Measurements from ENCODE around the gene OGG1.
A peak's percentile ranks its signal among the peaks of the same experiment; 100 is the strongest.

The OGG1 gene

GRCh38 chr3:9749645-9750555, at the start of gene OGG1:
Gene OGG1, plus strand, starts transcription at chr3:9749952. Its CDS starts 335 bp downstream, at chr3:9750287.
- Mint-ChIP-seq H3K36me3 (peaks cover 4% of the 10 kb centered on the region), H3K4me3 (peak within 1 kb of the TSS; percentile 95), H3K4me1 (ENCODE audit: low read depth) (peaks cover 45% of the 10 kb centered on the region), H3K27ac (peak within 1 kb of the TSS; percentile 84), H3K27me3 (no peaks in the 10 kb centered on the region), H3K9me3 (ENCODE audit: low read depth) (no peaks in the 10 kb centered on the region)

- Mint-ChIP-seq H3K36me3 (peaks cover 10% of the 10 kb centered on the region), H3K27ac (no peak overlapping the region), H3K4me1 (ENCODE audit: low read depth) (peaks cover 13% of the 10 kb centered on the region), H3K27me3 (peaks cover 4% of the 10 kb centered on the region), H3K4me3 (no peak overlapping the region), H3K9me3 (ENCODE audit: low read depth) (no peaks in the 10 kb centered on the region)
Observed at GRCh38 chr3:9700536-9700935, 49.2 kb upstream of the OGG1 start.

DNA sequence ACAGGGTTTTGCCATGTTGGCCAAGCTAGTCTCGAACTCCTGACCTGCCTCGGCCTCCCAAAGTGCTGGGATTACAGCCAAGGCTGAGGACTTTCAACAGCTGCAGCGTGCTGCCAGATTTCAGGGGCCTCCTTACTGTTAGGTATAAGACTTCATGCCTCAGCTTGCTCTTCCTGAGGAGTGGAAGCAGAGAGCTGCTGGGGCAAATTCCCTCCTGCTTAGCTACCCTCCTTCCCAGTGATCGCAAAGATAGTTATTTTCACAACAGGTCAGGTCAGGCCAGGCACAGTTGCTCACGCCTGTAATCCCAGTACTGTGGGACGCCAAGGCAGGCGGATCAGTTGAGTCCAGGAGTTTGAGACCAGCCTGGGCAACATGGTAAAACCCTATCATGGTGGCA, 48.7 kb upstream of the OGG1 start:
- H3K36me3 Mint-ChIP-seq, result peaks cover 10% of the 10 kb centered on the region
- H3K4me3 Mint-ChIP-seq, result no peak overlapping the region
- peaks cover 13% of the 10 kb centered on the region for H3K4me1 Mint-ChIP-seq (ENCODE audit: low read depth)
- H3K9me3 Mint-ChIP-seq (ENCODE audit: low read depth), result no peaks in the 10 kb centered on the region
- H3K27ac Mint-ChIP-seq, result no peak overlapping the region
- H3K27me3 Mint-ChIP-seq, result peaks cover 4% of the 10 kb centered on the region

DNA sequence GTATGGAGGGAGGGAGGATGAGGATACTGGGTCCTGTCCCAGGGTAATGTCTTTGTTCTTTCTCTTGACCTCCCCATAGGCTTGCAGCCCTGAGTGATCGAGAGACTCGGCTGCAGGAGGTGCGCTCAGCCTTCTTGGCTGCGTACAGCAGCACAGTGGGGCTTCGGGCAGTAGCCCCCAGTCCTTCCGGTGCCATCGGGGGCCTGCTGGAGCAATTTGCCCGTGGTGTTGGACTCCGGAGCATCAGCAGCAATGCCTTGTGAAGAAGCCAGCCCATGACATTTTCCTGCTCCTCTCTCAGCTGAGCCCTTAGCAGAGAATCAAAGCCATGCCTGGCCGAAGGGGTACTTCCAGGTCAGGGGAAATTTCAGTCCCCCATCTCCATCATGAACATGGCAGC, 48.0 kb upstream of the OGG1 start:
- H3K4me1 Mint-ChIP-seq (ENCODE audit: low read depth), result peaks cover 15% of the 10 kb centered on the region
- peaks cover 6% of the 10 kb centered on the region for H3K27me3 Mint-ChIP-seq
- H3K9me3 Mint-ChIP-seq (ENCODE audit: low read depth), result no peaks in the 10 kb centered on the region
- no peak overlapping the region for H3K27ac Mint-ChIP-seq
- H3K36me3 Mint-ChIP-seq, result peaks cover 15% of the 10 kb centered on the region
- H3K4me3 Mint-ChIP-seq, result no peak overlapping the region

GRCh38 chr3:9703240-9703639, 46.5 kb upstream of the OGG1 start:
- Mint-ChIP-seq H3K36me3 (peaks cover 13% of the 10 kb centered on the region), H3K9me3 (ENCODE audit: low read depth) (no peaks in the 10 kb centered on the region), H3K27ac (no peak overlapping the region), H3K4me1 (ENCODE audit: low read depth) (peaks cover 15% of the 10 kb centered on the region), H3K4me3 (peak overlapping the region; percentile 61), H3K27me3 (peaks cover 6% of the 10 kb centered on the region)

DNA sequence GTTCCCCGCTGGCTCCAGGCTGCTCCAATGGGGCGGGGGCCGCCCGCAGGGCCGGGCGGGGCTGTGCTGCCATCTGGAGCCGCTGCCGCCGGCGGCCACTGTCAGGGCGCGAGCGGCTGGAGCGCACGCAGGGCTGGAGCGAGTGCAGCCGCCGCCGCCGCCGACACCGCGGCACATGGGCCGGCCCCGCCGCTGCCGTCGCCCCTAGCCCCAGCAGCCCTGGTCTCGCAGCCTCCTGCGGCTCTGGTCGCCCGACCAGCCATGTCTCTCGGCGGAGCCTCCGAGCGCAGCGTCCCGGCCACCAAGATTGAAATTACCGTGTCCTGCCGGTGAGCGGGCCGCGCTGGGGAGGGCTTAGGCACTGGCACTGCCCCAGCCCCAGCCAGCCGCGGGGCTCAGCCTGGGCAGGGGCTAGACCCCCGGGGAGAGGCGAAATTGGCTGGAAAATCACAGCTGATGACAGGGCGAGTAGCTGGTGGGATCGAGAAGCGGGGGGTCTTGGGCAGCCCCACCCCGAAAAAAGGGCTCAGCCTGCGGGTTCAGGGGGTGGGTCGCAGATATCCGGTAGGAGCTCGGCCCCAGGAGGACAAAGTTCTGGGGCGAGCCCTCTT, 45.9 kb upstream of the OGG1 start, which contains the start of gene CPNE9:
TSS of gene CPNE9 (plus strand) at position 98 of the 611 bp plus-strand sequence. CDS start at position 262, 164 bp downstream.
- no peak within 1 kb of the TSS for H3K27ac Mint-ChIP-seq
- H3K27me3 Mint-ChIP-seq, result peaks cover 6% of the 10 kb centered on the region
- no peaks in the 10 kb centered on the region for H3K9me3 Mint-ChIP-seq (ENCODE audit: low read depth)
- H3K36me3 Mint-ChIP-seq, result peaks cover 13% of the 10 kb centered on the region
- H3K4me1 Mint-ChIP-seq (ENCODE audit: low read depth), result peaks cover 15% of the 10 kb centered on the region
- peak within 1 kb of the TSS; percentile 63 for H3K4me3 Mint-ChIP-seq

- H3K9me3 Mint-ChIP-seq (ENCODE audit: low read depth), result no peaks in the 10 kb centered on the region
- peak overlapping the region; percentile 63 for H3K4me3 Mint-ChIP-seq
- H3K27me3 Mint-ChIP-seq, result peaks cover 6% of the 10 kb centered on the region
- peaks cover 15% of the 10 kb centered on the region for H3K4me1 Mint-ChIP-seq (ENCODE audit: low read depth)
- peaks cover 11% of the 10 kb centered on the region for H3K36me3 Mint-ChIP-seq
- H3K27ac Mint-ChIP-seq, result no peak overlapping the region
Observed at GRCh38 chr3:9704347-9705322, 45.1 kb upstream of the OGG1 start.

GRCh38 chr3:9710174-9710739, 39.5 kb upstream of the OGG1 start:
- peaks cover 4% of the 10 kb centered on the region for H3K27me3 Mint-ChIP-seq
- H3K4me3 Mint-ChIP-seq, result no peak overlapping the region
- peaks cover 5% of the 10 kb centered on the region for H3K36me3 Mint-ChIP-seq
- no peak overlapping the region for H3K27ac Mint-ChIP-seq
- no peaks in the 10 kb centered on the region for H3K9me3 Mint-ChIP-seq (ENCODE audit: low read depth)
- peaks cover 2% of the 10 kb centered on the region for H3K4me1 Mint-ChIP-seq (ENCODE audit: low read depth)

- peaks cover 2% of the 10 kb centered on the region for H3K36me3 Mint-ChIP-seq
- H3K27me3 Mint-ChIP-seq, result peaks cover 2% of the 10 kb centered on the region
- no peak overlapping the region for H3K4me3 Mint-ChIP-seq
- H3K9me3 Mint-ChIP-seq (ENCODE audit: low read depth), result no peaks in the 10 kb centered on the region
- H3K4me1 Mint-ChIP-seq (ENCODE audit: low read depth), result peaks cover 5% of the 10 kb centered on the region
- no peak overlapping the region for H3K27ac Mint-ChIP-seq
Observed at GRCh38 chr3:9712415-9712814, 37.3 kb upstream of the OGG1 start.

GRCh38 chr3:9713142-9713541, 36.6 kb upstream of the OGG1 start:
- peaks cover 2% of the 10 kb centered on the region for H3K27me3 Mint-ChIP-seq
- no peaks in the 10 kb centered on the region for H3K9me3 Mint-ChIP-seq (ENCODE audit: low read depth)
- no peak overlapping the region for H3K27ac Mint-ChIP-seq
- H3K36me3 Mint-ChIP-seq, result peaks cover 3% of the 10 kb centered on the region
- H3K4me3 Mint-ChIP-seq, result no peak overlapping the region
- H3K4me1 Mint-ChIP-seq (ENCODE audit: low read depth), result peaks cover 13% of the 10 kb centered on the region

DNA sequence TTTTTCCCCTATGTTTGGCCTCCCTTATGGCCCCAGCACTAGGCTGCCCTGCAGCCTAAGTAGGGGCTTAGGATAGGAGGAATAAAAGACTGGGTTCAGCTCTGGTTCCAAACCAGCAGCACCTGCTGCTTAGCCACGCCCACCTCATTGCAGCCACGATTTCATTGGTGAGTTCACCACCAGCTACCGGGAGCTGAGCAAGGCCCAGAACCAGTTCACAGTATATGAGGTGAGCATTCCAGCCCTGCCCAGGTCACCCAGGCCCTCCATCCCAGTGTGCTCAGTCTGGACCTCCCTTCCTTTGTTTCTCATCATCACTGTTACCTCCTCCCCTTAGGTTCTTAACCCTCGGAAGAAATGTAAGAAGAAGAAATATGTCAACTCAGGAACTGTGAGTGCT, 34.6 kb upstream of the OGG1 start:
- no peaks in the 10 kb centered on the region for H3K9me3 Mint-ChIP-seq (ENCODE audit: low read depth)
- H3K27me3 Mint-ChIP-seq, result peaks cover 2% of the 10 kb centered on the region
- H3K4me1 Mint-ChIP-seq (ENCODE audit: low read depth), result peaks cover 16% of the 10 kb centered on the region
- H3K4me3 Mint-ChIP-seq, result no peak overlapping the region
- H3K36me3 Mint-ChIP-seq, result peaks cover 3% of the 10 kb centered on the region
- H3K27ac Mint-ChIP-seq, result no peak overlapping the region

DNA sequence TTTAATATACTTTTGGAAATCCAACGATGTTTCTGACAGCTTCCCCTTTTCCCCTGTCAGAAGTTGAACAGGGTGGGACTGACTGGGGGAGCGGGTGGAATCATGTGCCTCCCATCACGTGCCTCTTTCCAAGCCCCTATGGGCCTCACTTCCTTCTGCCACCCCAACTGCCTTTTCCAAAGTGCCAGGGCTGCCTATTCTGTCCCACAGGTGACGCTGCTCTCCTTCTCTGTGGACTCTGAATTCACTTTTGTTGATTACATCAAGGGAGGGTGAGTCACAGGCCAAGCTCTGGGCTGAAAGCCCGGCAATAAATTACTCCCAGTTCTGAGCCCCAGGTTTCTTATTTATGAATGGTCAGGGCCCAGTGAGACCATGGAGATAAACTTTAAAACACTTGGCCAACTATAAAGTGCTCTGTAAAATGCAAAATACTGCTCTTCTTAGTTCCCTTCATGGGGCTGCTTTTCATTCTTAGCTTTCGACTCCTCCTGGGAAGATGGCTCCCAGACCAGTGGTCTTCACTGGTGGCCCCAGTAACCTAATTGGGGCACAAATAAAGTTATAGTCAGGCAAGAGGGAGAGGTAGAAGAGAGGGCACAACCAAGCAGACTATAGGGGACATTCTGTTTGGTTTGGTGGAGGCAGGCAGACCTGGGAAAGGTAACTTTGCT, 33.9 kb upstream of the OGG1 start:
- no peak overlapping the region for H3K4me3 Mint-ChIP-seq
- H3K27ac Mint-ChIP-seq, result no peak overlapping the region
- H3K9me3 Mint-ChIP-seq (ENCODE audit: low read depth), result no peaks in the 10 kb centered on the region

GRCh38 chr3:9716801-9717555, 32.8 kb upstream of the OGG1 start:
- H3K27ac Mint-ChIP-seq, result no peak overlapping the region
- H3K4me3 Mint-ChIP-seq, result no peak overlapping the region
- no peaks in the 10 kb centered on the region for H3K9me3 Mint-ChIP-seq (ENCODE audit: low read depth)
- H3K4me1 Mint-ChIP-seq (ENCODE audit: low read depth), result peaks cover 16% of the 10 kb centered on the region
- peaks cover 3% of the 10 kb centered on the region for H3K36me3 Mint-ChIP-seq
- no peaks in the 10 kb centered on the region for H3K27me3 Mint-ChIP-seq

More for the DNA sequence above, 33.9 kb upstream of the OGG1 start:
- Mint-ChIP-seq H3K36me3 (peaks cover 3% of the 10 kb centered on the region), H3K27me3 (peaks cover under 1% of the 10 kb centered on the region), H3K4me1 (ENCODE audit: low read depth) (peaks cover 16% of the 10 kb centered on the region)

All from activated naive CD8-positive, alpha-beta T cell (primary cell).